Astrocyte of the spinal cord (primary cell): ENCODE data around the gene TAF6.

Experiments used
- DNase-seq: peaks from one replicate; pipeline ENCODE4 v3.0.0; 2011; ENCODE audit warnings: low read depth, low spot score
- H3K4me3 ChIP-seq: 2 replicates; pipeline ENCODE4 v1.5.1; 2011; ENCODE audit warnings: low read depth, mild to moderate bottlenecking, low read length, moderate library complexity
- CTCF ChIP-seq: IDR thresholded peaks from 2 replicates; pipeline ENCODE4 v1.5.1; 2012; ENCODE audit warnings: low read depth, mild to moderate bottlenecking, low read length, inconsistent platforms
- in situ Hi-C: cut with HindIII; loops from 2 replicates; pipeline ENCODE4 v1.10.0; 2017; ENCODE audit warnings: low sequenced_read_pairs

TAF6 gene

GRCh38 chr7:100122067-100122466, 2.9 kb upstream of the TAF6 start:
- H3K4me3 ChIP-seq = no peak overlapping the region
- no peak for DNase-seq
- no peak for TF ChIP-seq CTCF
- in situ Hi-C loops = no loop called here

- DNase-seq = no peak
- no peak for TF ChIP-seq CTCF
- H3K4me3 ChIP-seq = peak overlapping the region; percentile 96
- in situ Hi-C loops = no loop called here
These were observed 1.5 kb upstream of the TAF6 start for GRCh38 chr7:100120733-100121036.

DNA sequence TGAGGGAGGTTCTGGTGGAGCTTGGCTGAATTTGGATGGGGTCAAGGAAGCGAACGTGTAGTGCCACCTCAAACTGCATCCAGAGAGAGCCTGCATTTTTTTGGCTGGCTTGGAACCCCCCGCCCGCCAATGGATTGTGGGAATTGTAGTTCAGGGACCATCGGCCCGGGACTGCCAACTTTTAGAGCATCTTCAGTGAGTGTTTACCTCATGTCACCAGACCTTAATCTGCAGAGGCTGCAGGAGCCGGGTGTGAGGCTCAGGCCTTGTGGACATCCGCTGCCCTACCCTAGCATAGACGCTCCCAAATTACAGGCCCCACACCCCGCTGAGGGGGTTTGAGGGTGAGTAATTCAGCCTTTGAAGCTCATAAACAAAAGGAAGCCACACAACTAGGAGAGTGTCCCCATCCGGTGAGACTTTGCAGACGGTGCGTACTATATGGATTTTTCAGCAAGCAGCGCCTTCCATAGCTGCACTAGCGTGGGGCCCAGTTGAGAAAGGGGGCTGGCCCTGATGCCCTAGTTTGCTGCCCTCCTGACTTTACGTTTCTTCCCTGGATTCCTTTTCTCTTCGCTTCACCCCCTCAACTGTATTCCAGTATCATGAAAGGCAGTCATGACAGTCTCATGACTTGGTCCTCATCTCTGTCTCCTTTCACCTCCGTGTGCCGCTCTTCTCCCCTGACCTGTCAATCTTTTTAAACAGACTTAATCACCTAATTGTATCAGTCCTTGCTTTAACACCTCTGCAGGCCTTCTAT, 993 bp upstream of the TAF6 start:
- no peak for TF ChIP-seq CTCF
- in situ Hi-C loops = no loop called here
- peak; percentile 67 for DNase-seq
- H3K4me3 ChIP-seq = peak overlapping the region; percentile 96

DNA sequence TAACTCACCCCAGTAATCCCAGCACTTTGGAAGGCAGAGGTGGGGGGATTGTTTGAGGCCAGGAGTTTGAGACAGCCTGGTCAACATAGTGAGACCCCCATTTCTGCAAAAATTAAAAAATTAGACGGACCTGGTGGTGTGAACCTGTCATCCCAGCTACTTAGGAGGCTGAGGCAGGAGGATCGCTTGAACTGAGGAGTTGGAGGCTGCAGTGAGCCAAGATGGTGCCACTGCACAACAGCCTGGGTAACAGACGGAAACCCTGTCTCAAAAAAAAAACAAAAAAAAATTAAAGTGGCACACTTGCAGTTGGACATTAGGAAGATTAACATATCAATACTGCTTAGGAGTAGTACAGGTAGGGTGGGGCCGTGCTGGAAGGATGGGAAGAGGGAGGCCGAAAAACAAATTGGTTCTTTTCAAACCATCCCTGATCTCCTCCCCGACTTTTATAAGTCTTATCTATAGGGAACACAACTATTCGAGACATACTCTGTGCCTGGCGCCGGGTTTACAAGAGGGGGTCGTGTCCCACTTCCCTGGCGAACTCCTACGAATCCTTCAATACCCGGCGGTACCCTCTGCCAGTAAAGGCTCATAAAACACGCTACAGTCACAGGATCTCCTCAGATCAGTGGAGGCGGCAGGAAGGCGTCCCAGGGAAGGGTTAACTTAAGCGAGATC, 628 bp downstream of the TAF6 start:
- no peak for TF ChIP-seq CTCF
- peak overlapping the region; percentile 96 for H3K4me3 ChIP-seq
- in situ Hi-C loops = no loop called here
- DNase-seq = no peak

DNA sequence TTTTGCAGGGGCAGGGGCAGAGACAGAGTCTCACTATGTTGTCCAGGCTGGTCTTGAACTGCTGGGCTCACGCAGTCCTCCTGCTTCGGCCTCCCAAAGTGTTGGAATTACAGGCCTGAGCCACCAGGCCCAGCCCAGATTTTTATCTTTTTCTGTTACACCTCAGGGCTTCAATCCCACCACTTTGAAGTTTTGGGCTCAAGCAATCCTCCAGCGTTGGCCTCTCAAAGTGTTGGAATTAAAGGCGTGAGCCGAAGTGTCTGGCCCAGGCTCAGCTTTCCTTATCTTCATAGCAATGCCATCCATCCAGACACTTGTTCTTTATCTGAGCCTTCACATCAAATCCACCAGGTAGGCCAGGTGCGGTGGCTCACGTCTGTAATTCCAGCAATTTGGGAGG, 4.1 kb downstream of the TAF6 start:
- in situ Hi-C loops = no loop called here
- DNase-seq = no peak
- no peak overlapping the region for H3K4me3 ChIP-seq
- TF ChIP-seq CTCF = no peak

GRCh38 chr7:100111914-100112313, 7.2 kb downstream of the TAF6 start:
- no peak for TF ChIP-seq CTCF
- no peak overlapping the region for H3K4me3 ChIP-seq
- in situ Hi-C loops = no loop called here
- no peak for DNase-seq
